GM03348 (cell line): ENCODE data around the gene USP37.
"Not testable (repeated sequence)": the region's sequence is repeated elsewhere in the genome, so short reads cannot be mapped to it uniquely, and the experiment has no call there.

Source experiments
- DNase-seq: peaks from one replicate; pipeline ENCODE4 v3.0.0; 2012; ENCODE audit warnings: low spot score

Gene USP37

GRCh38 chr2:218547978-218548377, 20.2 kb downstream of the USP37 start:
- DNase-seq: no peak

GRCh38 chr2:218547511-218547910, 20.6 kb downstream of the USP37 start:
- no peak for DNase-seq

- no peak for DNase-seq
Measured at GRCh38 chr2:218546012-218546411, 22.1 kb downstream of the USP37 start.

GRCh38 chr2:218540015-218540414, 28.1 kb downstream of the USP37 start:
- DNase-seq: no peak

- no peak for DNase-seq
Measured at GRCh38 chr2:218536804-218537494, 31.2 kb downstream of the USP37 start.

- DNase-seq: no peak
Measured at GRCh38 chr2:218529990-218530389, 38.2 kb downstream of the USP37 start.

- DNase-seq: not testable (repeated sequence)
Measured at GRCh38 chr2:218528409-218528808, 39.7 kb downstream of the USP37 start.

GRCh38 chr2:218523651-218524050, 44.5 kb downstream of the USP37 start:
- no peak for DNase-seq

GRCh38 chr2:218518876-218519275, 49.3 kb downstream of the USP37 start:
- no peak for DNase-seq

- peak; percentile 24 for DNase-seq
Measured at GRCh38 chr2:218517434-218518206, 50.5 kb downstream of the USP37 start.

GRCh38 chr2:218516614-218517013, 51.5 kb downstream of the USP37 start:
- DNase-seq: no peak

GRCh38 chr2:218513676-218514075, 54.5 kb downstream of the USP37 start:
- no peak for DNase-seq

GRCh38 chr2:218508299-218508698, 59.9 kb downstream of the USP37 start:
- no peak for DNase-seq

GRCh38 chr2:218505754-218506371, 62.3 kb downstream of the USP37 start:
- no peak for DNase-seq

- DNase-seq: peak; percentile 59
Measured at GRCh38 chr2:218501665-218502064, 66.5 kb downstream of the USP37 start.

- DNase-seq: no peak
Measured at GRCh38 chr2:218500501-218501060, 67.6 kb downstream of the USP37 start.

- no peak for DNase-seq
Measured at GRCh38 chr2:218485986-218486667, 82.0 kb downstream of the USP37 start.

- DNase-seq: no peak
Measured at GRCh38 chr2:218482651-218483050, 85.5 kb downstream of the USP37 start.

GRCh38 chr2:218479595-218479994, 88.6 kb downstream of the USP37 start:
- DNase-seq: no peak

GRCh38 chr2:218478544-218478943, 89.6 kb downstream of the USP37 start:
- DNase-seq: no peak

- DNase-seq: no peak
Measured at GRCh38 chr2:218477247-218477646, 90.9 kb downstream of the USP37 start.

GRCh38 chr2:218476676-218477075, 91.5 kb downstream of the USP37 start:
- no peak for DNase-seq
